ENCODE results near the gene WDR45.
A peak's percentile ranks its signal among the peaks of the same experiment; 100 is the strongest.

WDR45 gene

DNA sequence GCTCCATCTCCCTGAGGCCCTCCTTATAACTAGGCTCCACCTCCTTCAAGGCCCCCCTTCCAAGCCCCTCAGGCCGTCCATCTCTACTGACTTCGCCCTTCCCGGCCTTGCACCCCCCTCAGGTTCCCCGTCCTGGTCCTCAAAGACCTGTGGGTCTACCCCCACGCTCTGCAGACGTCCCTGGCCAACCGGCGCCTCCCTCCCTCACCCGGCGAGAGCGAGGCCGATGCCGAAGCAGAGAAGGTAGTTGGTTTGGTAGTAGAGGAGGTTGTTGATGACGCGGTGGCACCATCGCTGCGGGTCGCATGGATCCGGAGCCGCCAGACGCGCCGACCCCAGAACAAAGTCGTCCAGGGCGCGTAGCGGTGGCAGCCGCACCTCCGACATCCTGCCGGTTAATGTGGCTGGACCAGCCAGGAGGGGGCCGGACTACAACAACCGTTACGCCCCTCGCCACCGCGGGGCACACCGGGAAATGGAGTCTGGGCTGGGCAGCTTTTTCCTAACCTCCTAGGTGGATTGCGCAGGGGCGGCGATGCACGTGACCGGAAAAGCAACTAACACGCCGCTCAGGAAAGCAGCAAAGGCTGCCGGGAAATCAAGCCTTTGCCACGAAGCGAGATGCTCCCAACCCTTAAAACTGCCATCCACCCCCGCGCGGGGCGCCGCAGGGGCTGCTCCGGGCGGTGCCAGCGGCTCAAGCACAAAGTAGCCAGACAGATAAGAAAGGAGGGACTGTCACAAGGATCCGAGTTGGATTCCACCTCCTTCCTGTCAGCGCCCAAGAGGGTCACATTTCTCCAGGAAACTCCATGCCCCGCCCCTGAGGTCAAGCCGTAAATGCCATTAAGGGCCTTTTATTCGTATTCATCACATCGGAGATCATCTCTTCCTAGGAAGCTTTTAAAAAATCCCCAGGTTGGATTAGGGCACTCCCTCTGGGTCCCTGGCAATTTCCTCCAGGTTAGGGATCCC is 5.8 kb downstream of the WDR45 start, which contains the start of gene PRAF2:
Gene PRAF2 (minus strand): TSS at position 402 of the 975 bp plus-strand sequence. CDS start 15 bp downstream, at position 387.
- DNase-seq: peak; percentile 76

DNA sequence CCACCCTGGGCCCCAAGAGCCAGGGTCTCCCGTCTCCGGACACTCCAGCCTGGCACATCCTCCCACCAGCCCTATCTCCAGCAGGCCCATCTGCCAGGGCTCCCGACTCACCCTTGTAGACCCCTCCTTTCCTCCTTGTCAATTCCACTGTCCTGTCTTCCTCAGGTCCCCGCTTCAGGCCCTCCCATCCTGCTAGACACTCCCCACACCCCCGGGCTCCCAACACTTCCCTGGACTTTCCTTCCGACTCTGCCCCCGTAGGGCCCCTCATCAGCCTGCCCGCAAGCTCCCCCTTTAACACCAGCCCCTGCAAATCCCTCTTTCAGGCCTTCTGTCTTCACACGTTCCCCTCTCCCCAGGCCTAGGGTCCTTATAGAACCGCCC is 7.0 kb downstream of the WDR45 start:
- no peak for DNase-seq

DNA sequence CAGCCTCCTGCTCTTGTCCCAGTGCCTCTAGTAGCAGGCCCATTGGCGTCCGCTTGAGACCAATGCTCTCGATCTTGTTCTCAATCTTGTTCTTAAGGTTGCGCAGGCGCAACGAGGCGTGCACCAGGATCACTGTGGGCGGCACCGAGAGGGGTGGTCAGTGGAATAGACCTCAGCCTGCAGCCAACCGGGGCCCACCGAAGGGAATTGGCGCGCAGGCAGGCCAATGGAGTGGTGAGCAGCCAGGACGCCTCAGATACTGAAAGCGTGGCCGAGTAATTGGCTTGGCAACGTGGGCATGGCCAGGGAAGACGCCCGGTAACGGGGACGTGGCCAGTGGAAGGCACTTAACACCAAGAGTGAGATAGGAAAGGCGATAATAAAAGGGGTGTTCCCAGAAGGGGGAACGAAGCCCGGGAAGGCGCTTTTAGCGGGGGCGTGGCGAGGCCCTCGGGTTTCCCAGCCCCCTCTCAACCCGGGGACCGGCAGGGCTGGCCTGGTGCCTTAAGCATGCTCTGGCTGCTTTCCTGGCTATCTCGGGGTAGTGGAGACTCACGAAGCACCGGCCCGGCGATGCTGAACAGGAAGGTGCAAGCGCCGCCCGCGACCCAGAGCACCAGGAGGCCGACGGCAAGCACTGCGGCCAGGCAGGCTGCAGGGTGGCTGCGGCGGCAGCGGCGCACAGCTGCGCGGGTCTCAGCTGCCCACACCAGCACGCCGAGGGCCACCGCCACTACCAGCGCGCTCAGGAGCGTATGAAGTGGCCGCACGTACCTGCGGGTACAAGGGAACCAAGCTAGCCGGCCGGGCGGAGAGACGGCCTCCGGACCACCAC is 7.6 kb downstream of the WDR45 start:
- no peak for DNase-seq

DNA sequence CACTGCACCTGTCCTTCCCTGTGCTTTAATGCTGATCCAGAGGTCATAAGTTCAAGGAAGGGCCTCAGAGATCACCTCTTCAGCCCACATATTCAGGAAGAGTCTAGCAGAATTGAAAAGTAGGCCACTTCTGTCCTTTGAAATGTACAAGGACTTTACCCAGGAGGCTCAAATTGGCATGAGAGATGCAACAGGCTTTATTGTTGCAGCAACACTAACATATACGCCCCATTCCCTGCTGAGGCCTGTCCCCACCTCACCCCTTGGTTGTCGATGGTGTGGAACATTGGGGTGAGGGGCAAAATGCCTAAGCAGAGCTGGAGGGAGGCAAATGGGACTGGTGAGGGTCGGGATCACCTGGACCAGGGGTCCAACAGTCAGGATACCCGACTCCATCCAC is 8.7 kb downstream of the WDR45 start:
- DNase-seq: no peak

DNA sequence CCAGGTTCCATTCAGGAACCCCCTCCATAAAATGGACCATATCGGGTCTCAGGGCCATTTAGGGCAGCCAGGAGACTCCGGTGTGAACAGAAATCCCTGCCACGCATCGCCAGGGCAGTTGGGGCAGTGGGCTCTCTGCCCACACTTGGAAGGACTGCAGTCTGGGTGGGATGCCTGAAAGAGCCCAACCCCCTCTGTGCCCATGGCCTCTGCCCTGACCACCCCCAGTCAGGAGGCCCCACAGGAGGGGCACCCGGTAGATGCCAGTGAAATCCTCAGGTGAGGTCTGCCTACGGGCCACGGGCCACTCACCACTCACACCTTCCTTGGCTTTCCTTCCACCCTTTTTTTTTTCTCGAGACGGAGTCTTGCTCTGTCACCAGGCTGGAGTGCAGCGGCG is 10.6 kb downstream of the WDR45 start:
- no peak for DNase-seq

DNA sequence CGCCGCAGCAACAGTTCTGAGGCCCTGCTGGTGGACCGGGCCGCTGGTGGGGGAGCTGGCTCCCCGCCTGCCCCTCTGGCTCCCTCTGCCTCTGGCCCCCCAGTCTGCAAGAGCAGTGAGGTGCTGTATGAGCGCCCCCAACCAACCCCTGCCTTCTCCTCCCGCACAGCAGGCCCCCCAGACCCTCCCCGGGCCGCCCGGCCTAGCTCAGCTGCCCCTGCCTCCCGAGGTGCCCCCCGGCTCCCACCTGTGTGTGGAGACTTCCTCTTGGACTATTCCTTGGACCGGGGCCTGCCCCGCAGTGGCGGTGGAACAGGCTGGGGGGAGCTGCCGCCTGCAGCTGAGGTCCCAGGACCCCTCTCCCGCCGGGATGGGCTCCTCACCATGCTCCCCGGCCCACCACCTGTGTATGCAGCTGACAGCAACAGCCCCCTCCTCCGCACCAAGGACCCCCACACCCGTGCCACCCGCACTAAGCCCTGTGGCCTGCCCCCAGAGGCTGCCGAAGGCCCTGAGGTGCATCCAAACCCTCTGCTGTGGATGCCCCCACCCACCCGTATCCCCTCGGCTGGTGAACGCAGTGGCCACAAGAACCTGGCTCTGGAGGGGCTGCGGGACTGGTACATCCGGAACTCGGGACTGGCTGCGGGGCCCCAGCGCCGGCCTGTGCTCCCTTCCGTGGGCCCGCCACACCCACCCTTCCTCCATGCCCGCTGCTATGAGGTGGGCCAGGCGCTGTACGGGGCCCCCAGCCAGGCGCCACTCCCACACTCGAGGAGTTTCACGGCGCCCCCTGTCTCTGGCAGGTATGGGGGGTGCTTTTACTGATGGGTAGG is 12.2 kb downstream of the WDR45 start:
- no peak for DNase-seq

DNA sequence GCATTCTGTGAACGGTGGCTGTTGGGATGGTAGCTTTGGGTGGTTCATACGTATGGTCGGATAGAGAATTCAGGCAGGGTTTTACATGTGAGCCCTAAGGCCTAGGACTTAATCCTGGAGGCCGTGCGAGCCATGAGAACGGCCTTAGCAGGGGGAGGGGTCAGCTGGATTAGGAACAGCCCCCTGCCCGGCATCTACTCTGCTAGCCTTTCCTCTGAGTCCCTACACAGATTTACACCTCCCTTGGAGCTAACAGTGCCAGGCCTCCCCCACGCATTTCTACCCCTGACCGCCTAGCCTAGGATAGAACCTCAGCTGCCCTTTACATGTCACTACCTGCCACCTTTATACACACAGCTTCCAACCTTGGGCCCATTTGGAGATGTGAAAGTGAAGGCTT is 13.0 kb downstream of the WDR45 start:
- DNase-seq: no peak

DNA sequence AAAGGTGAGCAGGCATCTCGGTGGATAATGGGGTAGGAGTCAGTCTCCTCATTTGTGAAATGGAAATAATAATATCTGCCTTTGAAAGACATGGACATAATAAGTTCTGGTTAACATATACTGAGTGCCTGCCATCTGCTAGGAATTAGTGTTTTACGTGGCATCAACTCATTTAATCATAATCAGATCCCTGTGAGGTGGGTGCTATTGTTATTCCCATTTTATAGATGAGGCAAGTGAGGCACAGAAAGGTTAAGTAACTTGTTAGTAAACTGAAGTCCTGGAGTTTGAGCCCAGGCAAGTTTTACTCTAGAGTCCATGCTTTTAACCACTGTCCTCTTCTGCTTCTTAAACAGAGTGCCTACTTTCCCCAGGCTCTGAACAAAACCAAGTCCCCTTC is 13.4 kb downstream of the WDR45 start:
- no peak for DNase-seq

DNA sequence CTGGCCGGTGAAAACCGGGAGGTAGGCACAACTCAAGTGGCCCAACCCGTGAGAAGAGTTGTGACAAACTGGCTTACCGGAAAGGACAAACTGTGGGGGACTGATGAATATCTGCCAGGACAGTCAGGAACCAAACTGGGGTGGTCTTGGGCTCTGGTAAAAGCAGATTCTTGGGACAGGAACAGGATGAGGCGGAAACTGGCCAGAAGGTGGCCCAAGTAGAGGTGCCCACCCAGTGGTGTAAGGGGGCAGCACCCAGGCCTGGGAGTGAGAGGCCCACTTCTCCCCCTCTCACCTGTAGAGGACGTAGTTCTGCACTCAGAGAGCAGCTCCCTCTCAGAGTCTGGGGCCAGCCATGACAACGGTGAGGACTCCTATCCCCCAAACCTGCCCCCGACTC is 15.0 kb downstream of the WDR45 start:
- no peak for DNase-seq

DNA sequence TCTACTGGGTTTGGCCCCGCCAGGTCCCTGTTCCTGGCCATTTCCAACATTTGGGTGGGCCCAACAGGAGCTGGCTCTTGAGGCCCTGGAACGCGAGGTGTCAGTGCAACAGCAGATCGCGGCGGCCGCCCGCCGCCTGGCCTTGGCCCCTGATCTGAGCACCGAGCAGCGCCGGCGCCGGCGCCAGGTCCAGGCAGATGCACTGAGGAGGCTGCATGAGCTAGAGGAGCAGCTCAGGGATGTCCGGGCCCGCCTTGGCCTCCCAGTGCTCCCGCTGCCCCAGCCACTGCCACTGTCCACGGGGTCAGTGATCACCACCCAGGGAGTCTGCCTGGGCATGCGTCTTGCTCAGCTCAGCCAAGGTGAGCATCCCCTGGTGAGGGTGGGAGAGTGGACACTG is 15.4 kb downstream of the WDR45 start:
- no peak for DNase-seq

DNA sequence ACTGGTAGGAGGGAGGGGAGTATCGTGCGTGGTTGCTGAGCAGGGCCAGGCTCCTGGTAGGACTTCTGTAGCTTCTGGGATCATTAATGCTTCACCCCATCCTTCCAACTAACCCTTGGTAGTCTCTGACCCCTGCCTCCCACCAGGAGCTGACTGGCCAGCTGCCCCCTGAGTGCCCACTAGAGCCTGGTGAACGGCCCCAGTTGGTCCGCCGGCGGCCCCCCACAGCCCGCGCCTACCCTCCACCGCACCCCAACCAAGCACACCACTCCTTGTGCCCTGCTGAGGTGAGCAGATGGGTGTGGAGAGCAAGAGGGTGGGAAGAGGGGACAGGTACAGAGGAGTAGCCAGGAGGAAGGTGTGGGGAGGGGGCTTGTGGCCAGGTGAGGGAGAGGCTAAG is 16.0 kb downstream of the WDR45 start:
- no peak for DNase-seq

DNA sequence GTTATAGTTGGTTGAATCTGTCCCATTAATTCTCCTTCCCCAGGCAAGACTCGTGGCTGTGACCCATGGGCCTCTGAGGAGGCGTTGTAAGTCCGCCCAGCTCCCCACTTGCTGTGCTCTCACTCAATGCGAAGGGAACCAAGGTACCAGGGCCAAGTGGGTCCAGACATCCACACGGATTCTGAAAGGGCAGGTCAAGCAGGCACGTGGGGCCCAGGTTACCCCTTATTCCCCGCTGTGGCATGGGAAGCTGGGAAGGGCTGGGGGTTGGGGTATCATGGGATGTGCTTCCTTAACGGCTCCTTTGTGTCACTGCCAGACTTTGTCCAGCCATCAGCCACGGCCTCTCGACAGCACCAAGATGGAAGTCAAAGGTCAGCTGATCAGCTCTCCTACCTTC is 17.8 kb downstream of the WDR45 start:
- no peak for DNase-seq

DNA sequence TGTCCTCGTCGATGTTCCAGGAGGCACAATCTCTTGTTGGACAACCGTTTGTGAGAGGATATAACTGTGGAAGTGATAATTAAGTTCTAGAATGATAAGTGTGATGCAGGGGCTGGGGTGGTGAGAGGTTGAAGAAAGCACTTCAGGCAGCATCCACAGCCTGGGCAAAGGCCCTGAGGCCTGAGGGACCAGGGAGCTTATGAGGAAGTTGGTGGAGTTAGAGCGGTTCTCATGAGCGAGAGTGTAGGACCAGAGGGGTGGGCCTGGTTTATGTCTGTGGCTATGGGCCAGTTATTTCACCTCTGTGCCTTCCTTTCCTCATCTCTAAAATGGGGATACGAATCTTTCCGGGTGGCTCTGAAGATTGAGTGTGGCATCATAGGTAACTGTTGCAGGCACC is 18.2 kb downstream of the WDR45 start:
- no peak for DNase-seq

DNA sequence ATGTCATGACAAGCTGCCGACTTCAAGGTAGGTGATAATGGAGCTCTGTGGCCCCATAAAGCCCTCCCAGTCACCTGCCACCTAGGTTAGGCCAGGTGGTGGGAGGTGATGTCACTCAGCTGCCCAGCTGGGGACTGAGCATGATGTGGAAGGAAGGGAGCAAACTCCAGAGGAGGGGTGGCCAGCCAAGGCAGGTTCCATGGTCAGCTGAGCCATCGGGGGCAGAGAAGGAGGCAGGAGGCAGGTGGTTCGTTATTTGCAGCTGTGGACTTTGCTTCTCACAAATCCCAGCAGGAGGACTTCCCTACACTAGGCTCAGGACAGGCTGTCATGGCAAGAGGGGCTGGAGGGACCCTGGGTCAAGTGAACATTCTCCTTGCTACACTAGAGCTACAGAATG is 18.8 kb downstream of the WDR45 start:
- no peak for DNase-seq

DNA sequence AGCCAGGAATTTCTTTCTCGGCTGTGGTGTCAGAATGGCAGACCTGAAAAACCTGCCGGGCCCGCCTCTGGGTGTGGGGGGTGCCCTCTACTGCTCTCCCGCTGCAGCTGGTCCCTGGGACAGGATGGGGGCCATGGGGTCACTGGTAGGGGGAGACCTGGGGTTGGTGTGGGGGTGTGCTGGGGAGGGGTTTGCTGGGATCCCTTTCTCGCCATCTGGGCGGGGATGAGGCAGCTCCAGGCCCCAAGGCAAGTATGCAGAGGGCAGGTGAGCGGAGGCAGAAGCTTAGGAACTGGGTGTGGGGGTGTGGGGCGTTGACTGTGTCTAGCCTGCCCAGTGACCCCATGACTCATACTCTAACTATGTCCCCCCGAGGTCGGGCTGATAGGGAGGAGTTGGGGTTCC is 20.0 kb downstream of the WDR45 start:
- no peak for DNase-seq

DNA sequence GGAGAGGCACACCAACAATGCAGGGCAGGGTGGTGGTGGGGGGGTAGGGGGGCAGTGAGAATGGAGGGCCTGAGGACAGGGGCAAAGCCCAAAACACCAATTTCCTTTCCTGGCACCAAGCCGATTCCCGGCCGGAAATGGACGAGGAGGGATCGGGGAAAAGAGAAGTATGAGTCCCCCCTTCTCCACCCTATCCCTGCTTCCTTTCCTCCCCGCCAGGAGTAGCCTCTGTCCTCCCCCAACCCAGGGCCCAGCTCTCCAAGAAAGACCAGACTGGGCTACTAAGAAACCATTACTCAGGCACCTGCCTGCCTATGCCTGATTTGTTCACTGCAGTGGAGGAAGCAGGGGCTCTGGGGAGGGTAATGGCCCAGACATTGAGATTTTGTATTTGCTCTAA is 20.5 kb downstream of the WDR45 start:
- no peak for DNase-seq

DNA sequence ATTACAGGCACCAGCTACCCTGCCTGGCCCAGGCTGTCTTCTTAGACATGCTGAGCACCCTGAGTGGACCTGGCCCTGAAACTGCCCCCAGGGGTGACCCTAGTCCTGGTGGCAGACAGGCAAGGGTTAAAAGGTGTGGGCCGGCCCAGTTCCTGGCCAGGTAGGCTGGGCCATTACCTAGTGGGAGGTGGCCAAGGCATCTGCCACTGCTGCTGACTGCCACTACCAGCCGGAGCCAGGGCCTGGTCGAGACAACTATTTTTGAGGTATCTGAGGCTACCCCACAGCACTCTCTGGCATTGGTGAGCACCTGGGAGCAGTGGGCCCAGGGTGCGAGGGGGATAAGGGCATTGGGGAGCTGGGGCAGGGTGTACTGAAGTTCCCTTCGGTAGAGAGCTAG is 20.9 kb downstream of the WDR45 start, which contains the start of gene CCDC120:
Gene CCDC120 (plus strand): TSS at position 206 of the 400 bp plus-strand sequence. CDS start 3,043 bp downstream, outside the sequence.
- no peak for DNase-seq

DNA sequence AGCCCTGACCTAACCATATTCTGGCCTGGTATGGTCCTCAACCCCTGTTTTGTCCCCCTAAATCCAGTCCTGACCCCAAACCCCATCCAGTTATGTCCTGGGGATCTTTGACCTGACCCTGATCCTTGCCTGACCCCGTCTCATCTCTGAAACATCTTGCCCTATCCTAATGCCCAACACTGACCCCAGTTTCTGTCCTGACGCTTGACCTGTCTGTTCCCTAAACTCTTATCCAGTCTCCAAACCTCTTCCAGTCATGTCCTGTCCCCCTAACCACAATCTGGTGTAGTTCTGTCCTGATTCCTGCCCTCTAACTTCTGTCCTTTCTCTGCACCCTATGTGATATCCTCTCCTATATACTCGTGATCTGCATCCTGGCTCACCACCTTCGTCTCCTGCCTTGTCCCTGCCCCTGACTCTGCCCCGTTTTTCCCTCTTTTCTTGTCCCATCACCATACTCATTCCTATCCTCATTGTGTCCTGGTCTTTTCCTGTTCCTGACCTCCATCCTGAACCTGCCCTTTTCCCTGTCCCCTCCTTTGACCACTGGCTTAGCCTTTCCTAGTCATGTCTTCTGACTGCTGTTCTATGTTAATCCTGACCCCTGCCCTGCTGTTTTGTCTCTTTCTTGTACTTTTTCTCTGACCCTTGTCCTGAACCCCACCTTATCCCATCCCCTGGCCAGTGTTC is 25.5 kb downstream of the WDR45 start:
- no peak for DNase-seq

DNA sequence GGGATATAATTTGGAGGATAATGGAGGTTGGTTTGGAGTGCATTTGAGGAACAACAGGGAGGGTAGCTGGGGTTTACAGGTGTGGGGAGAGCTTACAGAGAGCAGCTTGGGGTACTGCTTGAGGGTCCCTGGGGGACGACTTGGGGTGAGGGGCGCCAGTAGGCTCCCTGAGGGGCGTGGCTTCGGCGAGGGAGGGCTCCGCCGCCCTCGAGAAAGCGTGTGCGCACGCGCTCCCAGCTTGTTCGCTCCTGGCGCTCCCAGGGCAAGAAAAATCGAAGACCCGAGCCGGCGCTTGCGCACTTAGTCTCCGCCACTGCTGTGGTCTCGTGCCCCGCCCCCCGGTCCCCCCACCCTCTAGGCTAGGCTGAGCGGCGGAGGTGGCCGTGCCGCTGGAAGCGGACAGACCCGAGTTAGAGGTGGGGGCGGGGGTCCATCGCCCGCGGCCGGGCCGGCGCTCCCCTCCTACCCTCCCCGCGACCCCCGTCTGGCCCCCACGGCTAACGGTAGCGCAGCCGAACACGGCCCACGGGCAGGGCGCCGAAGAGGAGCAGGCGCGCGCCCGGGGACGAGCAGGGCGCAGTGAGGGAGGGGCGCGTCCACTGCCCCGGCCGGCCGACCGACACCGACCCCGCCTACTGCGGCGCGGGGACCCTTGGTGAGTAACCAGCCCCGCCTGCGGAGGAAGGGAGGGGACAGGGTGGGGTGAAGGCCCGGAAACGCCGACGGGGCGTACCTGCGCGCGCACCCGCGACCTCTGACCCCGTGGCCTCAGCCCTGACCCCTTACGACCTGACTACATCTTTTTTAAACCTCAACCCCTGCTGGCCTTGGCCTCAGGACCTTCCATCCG is 26.2 kb downstream of the WDR45 start:
- peak; percentile 39 for DNase-seq

DNA sequence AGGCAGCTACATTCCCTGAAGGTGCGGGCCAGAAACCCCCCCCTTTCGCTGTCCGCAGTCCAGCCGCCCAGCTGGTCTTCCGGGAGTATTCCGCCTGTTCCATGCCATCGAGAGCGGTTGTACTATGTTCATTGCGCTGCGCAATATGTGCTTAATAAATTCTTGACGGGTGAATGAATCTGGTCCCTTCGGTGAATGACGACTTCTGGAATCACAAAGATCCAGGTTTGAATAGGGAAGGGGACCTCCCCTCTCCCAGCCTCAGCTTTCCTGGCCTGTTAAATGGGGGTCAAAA is 35.8 kb downstream of the WDR45 start:
- DNase-seq: no peak

DNA sequence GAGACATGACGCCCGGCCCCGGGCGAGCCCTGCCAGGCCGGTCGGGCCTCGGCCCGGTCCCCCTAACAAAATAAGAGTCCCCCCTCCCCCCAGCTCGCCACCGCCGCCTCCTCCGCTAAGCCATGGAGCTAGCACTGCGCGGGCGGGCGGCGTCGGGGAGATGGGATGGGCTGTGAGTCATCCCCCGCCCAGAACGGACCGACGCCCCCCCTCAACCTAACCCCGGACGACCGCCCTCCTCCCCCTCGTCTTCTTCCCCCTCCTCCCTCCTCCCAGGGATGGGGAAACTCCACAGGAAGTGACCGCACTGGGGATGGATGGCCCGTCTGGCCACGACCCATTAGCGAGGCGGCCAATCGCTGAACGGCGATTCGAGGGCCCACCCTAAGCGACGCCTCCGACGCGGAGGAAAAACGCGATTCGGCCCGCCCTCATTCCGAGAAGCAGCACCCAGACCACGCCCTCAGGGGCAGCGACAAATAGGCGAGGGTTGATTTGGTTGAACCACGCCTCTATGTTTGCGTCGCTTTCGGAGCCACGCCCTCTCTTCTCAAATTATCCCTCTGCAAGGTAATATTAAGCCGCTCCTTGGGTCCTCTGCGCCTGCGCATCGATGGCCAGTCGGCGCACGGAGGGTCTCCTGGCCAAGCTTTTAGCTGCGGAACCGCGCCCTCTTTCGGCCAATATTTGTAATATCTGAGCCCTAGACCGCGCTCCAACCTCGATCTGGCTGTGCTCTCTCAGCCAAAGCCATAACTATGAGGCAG is 36.3 kb downstream of the WDR45 start, which contains the start of gene TFE3:
Gene TFE3 (minus strand): TSS at position 138 of the 767 bp plus-strand sequence. CDS start 131 bp downstream, at position 7.
- DNase-seq: peak; percentile 96

All from GDM1 (cell line).